HG02759 (cell line): ENCODE data around the gene TYRO3.

Experiments used
- ATAC-seq: cut with Tn5 transposase; IDR thresholded peaks from one replicate; pipeline ENCODE4 v1.9.1; 2021; ENCODE audit warnings: mild to moderate bottlenecking, moderate library complexity; ENCODE audit not compliant: unreplicated experiment

TYRO3 gene

DNA sequence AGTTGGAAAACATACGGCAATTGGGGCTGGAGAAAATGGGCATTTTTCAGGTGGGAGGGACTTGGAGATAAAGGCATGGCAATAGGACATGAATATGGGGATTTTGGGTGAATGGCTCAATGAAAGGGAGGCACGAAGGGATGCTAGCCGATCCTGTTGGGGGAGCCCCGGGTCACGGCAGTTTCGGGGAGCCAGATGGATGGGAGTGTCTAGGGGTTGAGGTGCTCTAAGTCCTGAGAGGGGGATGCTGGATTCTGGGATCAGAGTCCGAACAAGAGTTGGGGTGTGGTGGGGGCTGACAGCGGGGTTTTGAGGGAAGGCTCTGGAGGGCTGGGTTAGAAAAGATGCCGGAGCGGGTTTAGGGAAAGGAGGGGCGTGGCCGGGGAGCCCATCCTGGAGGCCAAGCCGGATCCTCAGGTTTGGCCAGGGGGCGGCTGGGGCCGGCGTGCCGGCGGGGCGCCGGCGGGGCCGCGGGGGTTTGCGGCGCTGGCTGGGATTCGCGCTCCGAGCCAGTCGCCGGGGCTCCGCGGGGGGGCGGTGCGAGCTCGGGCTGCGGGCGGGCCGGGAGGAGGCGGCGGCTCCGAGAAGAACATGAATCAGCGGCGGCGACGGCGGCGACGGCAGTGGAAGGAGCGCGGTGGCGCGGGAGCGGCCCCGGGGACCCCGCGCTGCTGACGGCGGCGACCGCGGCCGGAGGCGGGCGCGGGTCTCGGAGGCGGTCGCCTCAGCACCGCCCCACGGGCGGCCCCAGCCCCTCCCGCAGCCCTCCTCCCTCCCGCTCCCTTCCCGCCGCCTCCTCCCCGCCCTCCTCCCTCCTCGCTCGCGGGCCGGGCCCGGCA is at the start of gene TYRO3:
TYRO3 (plus strand) TSS at position 813 of the 839 bp plus-strand sequence. CDS start 46 bp downstream, outside the sequence.
- ATAC-seq: no peak

DNA sequence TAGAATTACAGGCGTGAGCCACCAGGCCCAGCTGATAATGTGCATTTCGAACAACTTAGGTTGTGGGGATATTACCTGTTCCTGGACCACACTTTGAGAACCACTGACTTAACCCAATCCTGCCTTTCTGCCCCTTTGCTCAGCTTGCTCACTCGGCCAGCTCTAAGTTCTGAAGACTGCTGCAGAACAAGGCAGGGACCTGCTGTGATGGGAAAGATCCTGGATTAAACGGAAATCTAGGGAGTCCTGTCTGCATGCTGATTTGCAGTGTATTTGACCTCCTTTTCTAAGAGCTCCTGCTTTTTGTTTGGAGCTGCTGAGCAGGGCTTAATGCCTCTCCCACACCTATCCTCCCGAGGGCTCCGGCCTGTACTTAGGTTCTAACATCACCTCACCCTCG is 48.3 kb upstream of the TYRO3 start:
- no peak for ATAC-seq

DNA sequence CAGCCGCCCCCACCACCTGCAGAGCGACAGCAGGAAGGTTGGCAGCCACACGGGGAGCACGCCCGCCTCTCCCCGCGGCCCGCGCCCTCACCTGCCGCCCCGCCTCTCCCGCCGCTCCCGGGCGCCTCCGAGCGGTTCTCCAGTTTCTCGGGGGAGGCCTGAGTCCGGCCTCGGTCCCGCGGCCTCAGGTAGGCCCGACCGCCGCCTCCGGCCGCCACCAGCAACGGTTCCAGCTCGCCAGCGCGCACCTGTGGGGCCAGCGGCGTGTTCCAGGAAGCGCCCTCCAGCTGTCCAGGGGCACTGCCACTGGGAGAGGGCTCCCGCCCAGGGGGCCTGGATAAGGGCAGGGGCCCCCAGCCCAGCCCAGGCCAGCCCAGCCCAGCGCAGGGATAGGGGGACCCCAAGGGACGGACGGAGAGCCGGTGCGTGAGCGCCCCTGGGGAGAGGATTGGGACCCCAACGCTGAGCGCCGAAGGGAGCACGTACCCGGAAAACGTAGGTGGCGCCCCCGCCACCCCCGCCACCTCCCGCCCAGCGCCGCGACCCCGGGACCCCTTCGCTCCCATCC is 47.6 kb upstream of the TYRO3 start:
- ATAC-seq: no peak

DNA sequence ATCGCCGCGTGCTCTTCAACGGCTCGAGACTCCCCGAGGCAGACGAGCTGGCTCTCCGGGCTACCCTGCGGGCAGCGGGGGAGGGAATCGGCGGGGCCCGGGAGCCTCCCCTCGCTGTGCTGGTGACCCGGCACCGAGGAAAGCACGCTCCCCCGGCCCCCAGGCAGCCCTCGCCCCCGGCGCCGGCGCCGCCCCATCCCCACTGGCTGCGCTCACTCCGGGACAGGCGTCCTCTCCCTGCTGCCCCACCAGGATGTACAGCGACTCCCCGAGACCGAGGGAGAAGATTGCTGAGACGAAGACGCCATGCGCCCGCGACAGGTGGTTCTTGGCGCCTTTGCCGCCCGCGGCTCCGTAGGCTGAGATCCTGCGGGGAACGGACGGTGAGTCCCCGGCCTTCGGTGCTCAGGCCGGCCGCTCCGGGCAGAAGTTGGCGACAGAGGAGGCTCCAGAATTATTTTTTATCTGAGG is 47.1 kb upstream of the TYRO3 start:
- no peak for ATAC-seq

DNA sequence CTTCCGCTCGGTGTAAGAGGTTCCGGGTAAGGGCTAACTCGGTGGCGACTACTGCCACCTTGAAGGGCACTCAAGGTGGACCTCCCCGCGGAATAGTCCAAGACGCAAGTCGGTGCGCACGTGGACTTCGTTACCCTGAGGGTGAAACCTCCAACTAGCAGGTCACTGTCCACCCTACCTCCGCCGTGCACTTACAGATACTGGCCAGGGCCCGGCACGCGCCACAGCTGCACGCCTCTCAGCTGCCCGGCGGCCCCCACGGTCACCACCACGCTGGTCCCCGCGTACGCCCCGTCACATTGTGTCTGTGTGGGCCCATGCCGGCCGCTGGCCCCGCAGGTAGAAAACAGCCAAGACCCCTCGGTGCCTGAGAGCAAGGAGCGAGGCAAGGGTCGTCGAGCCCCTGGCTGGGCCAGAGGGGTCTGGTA is 46.5 kb upstream of the TYRO3 start:
- ATAC-seq: no peak

DNA sequence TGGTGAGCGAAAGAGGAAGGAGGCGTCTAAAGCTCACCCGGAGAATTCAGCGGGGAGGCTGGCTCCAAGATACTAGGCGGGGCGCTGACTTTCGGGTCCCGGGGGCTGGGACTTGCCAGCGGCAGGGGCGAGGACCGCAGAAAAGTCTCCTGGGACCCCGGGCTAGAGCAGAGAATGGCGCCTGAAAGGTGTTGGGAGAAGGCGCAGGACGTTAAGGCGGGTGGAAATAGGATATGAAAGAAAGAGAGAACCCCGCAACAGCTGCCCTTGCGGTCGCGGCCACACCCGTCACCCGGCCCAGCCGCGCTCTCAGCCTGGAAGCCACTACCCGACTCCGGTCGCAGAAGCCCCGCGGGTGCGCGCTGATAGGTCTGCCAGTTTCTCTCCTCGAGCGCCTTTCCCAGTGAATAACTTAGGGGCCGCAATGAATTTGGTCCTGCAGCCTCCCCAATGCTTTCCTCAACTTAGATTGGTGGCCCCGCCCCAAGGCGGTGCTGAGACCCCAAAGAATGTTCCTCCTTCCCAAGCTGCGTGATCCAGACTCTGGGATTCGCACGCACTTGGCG is 46.0 kb upstream of the TYRO3 start:
- no peak for ATAC-seq

DNA sequence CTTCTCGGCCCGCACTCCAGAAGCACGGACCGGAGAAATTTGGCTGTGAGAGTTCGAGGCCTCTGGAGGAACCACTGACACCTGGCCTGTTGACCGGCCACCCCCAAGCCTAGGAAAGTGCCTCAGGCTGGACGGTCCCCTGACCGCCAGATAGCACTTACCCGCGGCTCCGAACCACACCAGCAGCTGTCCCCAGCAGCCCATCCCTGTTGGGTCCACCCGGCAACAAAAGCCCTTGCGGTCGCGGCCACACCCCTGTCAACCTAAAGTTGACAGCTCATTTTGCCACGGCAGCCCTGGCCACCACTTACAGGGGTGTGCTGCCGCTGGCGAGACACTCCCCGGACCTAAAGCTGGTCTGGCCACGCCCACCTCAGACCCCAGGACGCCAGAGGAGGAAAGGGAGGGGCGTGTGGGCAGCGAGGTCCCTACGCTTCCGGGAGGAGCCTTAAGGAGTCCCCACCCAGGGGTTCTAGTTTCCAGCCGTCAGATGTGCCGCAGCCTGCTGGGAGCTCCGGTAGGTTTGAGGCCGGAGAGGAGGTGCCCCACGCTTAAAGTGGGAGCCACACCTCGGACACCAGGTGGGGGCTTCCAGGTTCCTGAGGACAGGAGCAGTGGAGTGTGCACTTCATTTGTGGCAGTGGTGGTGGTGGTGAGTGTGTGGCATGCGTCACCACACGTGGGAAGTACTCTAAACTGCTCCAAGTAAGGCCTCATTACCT is 45.3 kb upstream of the TYRO3 start, which contains the start of gene LTK:
LTK (minus strand) TSS at position 322 of the 722 bp plus-strand sequence; CDS start at position 204, 118 bp downstream.
- ATAC-seq: no peak

DNA sequence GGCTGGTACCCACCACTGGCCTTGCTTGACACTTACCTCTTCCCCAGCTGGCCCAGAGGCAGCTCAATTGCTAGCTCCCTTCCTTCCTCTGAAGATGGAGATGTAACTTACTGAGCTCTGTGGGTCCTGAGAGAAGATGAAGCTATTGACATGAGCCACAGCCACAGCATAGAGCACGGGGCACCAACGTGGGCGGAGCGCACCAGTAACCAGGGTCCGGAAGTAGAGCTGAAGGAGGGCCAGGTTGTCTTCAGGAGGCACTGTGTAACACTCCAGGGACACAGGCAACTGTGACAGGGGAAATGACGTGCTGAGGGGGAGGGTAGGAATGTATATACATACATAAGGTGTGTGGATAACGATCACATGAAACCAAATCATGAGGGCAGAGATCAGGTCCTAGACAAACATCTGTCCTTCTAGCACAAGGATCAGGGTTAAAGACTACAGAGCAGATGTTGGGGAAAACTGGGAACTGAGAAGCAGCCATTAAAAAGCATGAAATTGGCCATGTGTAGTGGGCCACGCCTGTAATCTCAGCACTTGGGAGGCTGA is 41.0 kb upstream of the TYRO3 start:
- no peak for ATAC-seq

DNA sequence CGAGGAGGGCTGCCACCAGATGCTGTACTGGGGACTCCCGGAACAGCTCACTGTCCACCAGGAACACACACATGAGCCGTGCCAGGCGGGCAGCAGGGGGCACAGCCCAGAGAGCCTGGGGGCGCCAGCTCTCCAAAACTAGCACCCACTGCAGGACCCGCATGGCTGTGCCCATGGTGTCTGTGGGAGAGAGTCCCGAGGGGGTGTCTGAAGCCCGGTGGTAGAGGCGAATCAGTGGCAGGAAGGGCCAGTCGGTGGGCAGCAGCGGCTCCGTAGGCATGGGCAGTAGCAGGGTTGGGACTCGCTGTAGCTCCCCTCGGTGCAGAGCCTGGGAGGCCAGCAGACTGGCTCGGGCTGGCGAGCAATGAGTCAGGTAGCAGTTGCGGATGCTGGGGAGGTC is 38.4 kb upstream of the TYRO3 start:
- ATAC-seq: no peak

DNA sequence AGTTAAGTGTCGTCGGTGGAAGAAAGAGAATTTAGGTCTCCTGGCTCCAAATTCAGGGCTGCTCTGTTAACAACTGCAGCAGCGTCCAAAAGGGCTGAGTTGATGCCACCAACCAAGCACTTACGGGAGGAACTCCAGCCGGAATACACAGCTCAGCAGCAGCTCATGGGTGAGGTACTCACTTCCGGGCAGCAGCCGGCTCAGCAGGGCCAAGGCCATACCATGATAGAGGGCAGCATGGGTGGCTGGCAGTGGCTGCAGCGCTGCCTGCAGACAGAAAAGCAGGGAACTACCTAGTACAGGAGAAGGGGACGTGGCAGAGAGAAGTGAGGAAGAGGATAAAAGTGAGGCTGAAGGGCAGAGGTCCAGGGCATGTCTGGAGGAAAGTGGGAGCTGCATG is 37.4 kb upstream of the TYRO3 start:
- no peak for ATAC-seq

DNA sequence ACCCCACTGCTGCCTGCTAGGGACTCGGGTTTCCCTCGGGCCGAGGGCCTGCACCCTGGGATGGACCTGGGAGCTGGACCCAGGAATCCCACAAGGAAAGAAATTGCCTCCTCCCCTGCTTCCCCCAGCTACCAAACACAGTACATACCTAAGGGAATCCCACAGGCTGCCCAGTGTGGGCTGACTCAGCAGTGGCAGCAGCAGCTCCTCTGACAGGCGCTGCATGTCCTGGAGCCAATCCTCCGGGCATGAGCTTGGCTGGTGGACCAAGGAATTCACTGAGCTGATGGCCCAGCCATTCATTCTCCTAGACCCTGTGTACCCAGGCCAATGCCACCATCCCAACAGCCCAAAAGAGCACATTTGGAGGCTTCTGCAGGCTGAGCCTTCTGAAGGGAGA is 35.9 kb upstream of the TYRO3 start:
- no peak for ATAC-seq

DNA sequence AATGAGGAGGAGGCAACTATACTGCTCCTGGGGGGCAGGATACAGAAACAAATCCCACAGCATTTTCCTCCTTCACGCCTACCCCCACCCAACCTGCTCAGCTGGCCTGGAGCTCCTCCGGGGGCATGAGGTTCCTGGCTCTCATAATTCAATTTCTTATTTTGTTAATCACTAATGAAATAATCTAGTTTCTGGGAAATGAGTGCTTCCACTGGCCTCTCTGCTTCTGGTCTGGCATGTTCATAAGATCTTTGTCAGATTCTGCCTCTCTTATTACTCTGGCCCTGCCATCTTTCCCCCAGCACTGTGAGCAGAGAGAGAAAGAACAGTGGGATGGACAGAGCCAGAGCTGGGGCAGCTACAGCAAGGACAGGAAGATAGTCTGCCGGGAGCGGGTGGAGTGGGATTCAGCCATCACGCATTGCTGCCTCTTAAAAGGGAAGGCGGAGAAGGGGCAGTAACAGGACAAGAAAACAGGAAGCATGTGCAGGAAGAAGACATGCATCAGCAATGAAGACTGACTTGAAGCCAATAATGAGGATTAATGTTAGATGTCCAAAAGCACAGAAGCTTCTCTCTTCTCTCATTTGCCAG is 28.6 kb upstream of the TYRO3 start:
- no peak for ATAC-seq

DNA sequence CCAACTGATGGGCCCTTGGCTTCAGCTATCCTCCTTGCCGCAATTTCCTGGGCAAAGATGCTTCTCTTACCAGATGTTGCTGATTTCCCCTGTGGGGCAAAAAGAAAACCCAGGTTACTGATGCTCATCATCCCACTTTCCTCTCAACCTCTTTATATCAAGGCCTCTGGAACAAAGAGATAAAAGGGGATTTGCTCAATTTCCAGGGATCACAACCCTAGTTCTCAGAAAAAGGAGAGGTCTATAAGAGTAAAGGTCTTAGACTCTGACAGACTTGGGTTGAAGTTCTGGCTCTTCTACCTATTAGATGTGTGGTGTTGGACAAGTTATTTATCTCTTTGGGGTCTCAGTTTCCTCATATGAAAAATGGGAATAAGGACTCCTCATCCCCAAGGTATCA is 23.5 kb upstream of the TYRO3 start:
- ATAC-seq: no peak

DNA sequence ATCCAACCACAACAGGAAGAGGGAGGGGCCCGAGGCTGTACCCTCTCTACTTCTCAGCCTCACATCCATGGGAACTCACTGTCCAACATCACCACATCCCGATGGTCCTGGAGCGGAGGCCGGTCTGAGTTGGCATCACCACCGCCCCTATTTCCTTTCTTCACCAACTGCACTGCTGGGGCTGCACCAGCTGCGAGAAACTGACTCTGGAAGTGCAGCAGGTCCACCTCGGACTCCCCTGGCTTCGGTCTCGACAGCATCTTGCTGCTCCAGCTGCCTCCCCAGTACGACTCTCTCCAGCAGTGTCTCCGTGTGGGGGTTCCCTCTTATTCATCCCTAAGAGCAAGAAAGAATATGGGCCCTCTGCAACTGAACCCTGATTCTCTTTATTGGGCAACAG is 22.1 kb upstream of the TYRO3 start:
- no peak for ATAC-seq

DNA sequence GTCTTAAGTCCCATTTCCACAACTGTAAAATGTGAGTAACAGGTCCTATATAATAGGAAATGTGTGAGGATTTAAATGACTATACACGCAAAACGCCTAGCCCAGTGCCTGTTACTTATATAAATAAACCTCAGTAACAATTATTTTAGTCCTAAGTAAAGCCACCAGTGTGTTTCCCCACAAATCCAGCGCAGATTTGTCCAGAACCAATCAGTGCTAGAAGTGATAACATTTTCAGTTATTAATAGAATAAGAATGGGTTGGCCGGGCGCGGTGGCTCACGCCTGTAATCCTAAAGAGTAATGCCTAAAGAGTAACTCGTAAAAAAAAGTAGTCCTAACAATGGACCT is 15.5 kb upstream of the TYRO3 start:
- ATAC-seq: no peak

DNA sequence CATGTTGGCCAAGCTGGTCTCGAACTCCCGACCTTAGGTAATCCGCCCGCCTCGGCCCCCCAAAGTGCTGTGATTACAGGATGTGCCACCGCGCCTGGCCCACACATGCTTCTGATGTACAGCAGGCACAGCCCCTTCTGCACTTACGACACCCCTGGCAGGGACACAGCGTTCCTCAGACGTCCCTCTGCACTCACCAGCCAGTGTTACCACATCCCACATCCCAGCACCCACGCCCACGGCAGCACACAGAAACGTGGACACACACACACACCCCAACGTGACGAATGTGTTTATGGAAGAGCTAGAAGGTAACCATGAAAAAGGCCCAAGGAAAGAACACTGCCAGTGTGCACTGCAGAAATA is 14.4 kb upstream of the TYRO3 start:
- ATAC-seq: no peak

DNA sequence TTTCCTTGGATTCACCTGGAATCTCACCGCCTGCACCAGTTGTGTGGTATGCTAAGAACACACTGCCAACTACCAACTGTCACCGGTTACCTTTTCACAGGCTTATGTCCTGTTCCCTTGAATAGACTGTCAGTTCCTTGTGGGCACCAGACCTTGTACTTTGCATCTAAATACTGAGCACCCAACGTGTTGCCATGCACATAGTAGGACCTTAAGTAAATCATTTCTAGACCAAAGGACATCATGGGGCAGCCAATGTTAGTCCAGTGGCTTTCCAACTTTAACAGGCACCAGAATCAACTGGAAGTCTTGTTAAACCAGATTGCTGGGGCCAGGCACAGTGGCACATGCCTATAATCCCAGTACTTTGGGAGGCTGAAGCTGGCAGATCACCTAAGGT is 13.8 kb upstream of the TYRO3 start:
- ATAC-seq: no peak

DNA sequence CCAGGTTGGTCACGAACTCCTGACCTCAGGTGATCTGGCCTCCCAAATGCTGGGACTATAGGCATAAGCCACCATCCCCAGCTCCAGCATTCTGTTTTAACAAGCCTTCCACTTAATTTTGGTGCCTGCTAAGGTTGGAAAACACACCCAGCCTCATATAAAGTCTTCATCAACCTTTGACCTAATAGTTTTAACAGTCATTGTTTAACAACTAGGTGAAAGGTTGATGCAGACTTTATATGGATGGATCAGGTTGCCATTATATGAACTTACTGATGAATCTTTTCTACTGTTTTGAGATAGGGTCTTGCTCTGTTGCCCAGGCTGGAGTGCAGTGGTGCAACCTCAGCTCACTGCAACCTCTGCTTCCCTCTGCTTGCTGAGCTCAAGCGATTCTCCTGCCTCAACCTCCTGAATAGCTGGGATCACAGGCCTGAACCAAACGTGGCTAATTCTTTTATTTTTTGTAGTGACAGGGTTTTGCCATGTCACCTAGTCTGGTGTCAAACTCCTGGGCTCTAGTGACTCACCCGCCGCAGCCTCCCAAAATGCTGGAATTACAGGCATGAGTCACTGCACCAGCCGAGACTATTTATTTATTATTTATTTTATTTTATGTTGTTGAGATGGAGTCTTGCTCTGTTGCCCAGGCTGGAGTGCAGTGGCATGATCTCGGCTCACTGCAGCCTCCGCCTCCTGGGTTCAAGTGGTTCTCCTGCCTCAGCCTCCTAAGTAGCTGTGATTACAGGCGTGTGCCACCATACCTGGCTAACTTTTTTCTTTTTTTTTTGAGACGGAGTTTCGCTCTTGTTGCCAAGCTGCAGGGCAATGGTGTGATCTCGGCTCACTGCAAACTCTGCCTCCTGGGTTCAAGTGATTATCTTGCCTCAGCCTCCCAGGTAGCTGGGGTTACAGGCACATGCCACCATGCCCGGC is 11.9 kb upstream of the TYRO3 start:
- no peak for ATAC-seq

DNA sequence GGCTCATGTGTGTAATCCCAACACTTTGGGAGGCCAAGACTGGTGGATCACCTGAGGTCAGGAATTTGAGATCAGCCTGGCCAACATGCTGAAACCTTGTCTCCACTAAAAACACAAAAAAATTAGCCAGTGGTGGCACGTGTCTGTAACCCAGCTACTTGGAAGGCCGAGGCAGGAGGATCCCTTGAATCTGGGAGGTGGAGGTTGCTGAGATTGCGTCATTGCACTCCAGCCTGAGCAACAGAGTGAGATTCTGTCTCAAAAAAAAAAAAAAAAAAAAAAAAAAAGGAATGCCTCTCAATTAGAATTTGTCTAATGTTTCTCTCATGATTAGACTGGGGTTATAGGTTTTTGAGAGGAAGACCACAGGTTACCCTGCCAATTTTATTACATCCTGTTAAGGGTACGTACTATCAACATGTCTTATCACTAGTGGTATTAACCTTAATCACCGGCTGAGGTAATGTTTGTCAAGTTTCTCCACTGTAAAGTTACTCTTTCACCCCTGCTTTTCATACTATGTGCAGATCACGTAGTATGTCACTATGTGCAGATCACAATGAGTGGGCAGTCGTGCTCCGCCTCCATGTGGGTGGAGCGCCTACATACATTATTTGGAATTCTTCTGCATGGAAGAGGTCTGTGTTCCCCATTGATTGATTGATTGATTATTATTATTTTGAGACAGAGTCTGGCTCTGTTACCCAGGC is 8.8 kb upstream of the TYRO3 start:
- no peak for ATAC-seq
